ENCODE measurements around the gene RNF31. TPM values are rescaled to one million over a fixed set of nuclear protein-coding genes. Genes with fewer than 3 reads are reported as not detected.

Gene RNF31
- total RNA-seq, 6 experiments from 2014 or later, result 38.5 to 53.6 (median 47.2) TPM

DNA sequence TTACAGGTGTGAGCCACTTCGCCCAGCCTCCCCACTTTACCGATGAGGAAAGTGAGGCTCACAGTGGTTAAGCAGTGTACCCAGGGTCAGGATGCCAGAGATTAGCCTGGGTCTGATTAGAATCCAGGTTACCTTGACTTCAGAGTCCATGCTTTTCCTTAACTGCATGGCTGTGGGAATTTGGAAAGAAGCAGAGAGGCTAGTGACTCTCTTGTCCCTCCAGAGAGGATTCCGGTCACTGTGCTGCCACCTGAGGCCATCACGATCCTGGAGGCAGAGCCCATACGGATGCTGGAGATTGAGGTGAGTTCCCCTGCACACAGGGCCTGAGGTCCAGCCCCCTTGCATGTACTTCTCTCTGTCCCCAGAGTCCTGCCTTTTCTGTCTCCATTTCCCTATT lies 29.3 kb downstream of the RNF31 start:
- H3K36me3 Mint-ChIP-seq (ENCODE audit: low read depth), result peaks cover 13% of the 10 kb centered on the region

GRCh38 chr14:24177041-24177825 lies 29.9 kb downstream of the RNF31 start:
- DNase-seq, result no peak
- peaks cover 16% of the 10 kb centered on the region for H3K4me1 Mint-ChIP-seq (ENCODE audit: low read depth)

More for the DNA sequence above, 29.3 kb downstream of the RNF31 start:
- no peak overlapping the region for H3K4me3 Mint-ChIP-seq
- no peak for TF ChIP-seq CTCF (IDR thresholded peaks at IDR 0.05)
- H3K9me3 Mint-ChIP-seq, result no peaks in the 10 kb centered on the region
- no peak overlapping the region for H3K27ac Mint-ChIP-seq
- no peak for DNase-seq
- H3K27me3 Mint-ChIP-seq (ENCODE audit: insufficient read depth), result peaks cover 8% of the 10 kb centered on the region
- peaks cover 16% of the 10 kb centered on the region for H3K4me1 Mint-ChIP-seq (ENCODE audit: low read depth)

GRCh38 chr14:24177891-24178290 lies 30.6 kb downstream of the RNF31 start:
- H3K4me1 Mint-ChIP-seq (ENCODE audit: low read depth), result peaks cover 16% of the 10 kb centered on the region
- H3K36me3 Mint-ChIP-seq (ENCODE audit: low read depth), result peaks cover 18% of the 10 kb centered on the region
- no peak for TF ChIP-seq CTCF (IDR thresholded peaks at IDR 0.05)
- no peaks in the 10 kb centered on the region for H3K9me3 Mint-ChIP-seq
- no peak overlapping the region for H3K4me3 Mint-ChIP-seq
- H3K27me3 Mint-ChIP-seq (ENCODE audit: insufficient read depth), result peaks cover 9% of the 10 kb centered on the region
- no peak for DNase-seq
- no peak overlapping the region for H3K27ac Mint-ChIP-seq

More at GRCh38 chr14:24177041-24177825, 29.9 kb downstream of the RNF31 start:
- no peaks in the 10 kb centered on the region for H3K9me3 Mint-ChIP-seq
- no peak overlapping the region for H3K4me3 Mint-ChIP-seq
- H3K27ac Mint-ChIP-seq, result no peak overlapping the region
- H3K36me3 Mint-ChIP-seq (ENCODE audit: low read depth), result peaks cover 13% of the 10 kb centered on the region
- peaks cover 8% of the 10 kb centered on the region for H3K27me3 Mint-ChIP-seq (ENCODE audit: insufficient read depth)
- no peak for TF ChIP-seq CTCF (IDR thresholded peaks at IDR 0.05)

GRCh38 chr14:24178399-24179178 lies 31.3 kb downstream of the RNF31 start:
- peaks cover 18% of the 10 kb centered on the region for H3K36me3 Mint-ChIP-seq (ENCODE audit: low read depth)
- no peak for DNase-seq

More at GRCh38 chr14:24178399-24179178, 31.3 kb downstream of the RNF31 start:
- peak overlapping the region; percentile 11 for H3K27ac Mint-ChIP-seq
- H3K9me3 Mint-ChIP-seq, result no peaks in the 10 kb centered on the region
- no peak overlapping the region for H3K4me3 Mint-ChIP-seq
- H3K27me3 Mint-ChIP-seq (ENCODE audit: insufficient read depth), result peaks cover 11% of the 10 kb centered on the region
- no peak for TF ChIP-seq CTCF (IDR thresholded peaks at IDR 0.05)
- H3K4me1 Mint-ChIP-seq (ENCODE audit: low read depth), result peaks cover 16% of the 10 kb centered on the region
